Neural cell (in vitro differentiated cells): ENCODE measurements around the gene PPP6R1.

Experiments used
- CTCF ChIP-seq: fragments of 450-650 bp; IDR thresholded peaks from 2 replicates; pipeline ENCODE4 v1.5.1; 2014; ENCODE audit warnings: antibody characterized with exemption, mild to moderate bottlenecking, moderate library complexity; ENCODE audit not compliant: poor library complexity, severe bottlenecking
- EP300 ChIP-seq: fragments of 450-650 bp; conservative IDR thresholded peaks from 2 replicates; pipeline ENCODE4 v1.6.1; 2014; ENCODE audit warnings: antibody characterized with exemption, mild to moderate bottlenecking, moderate library complexity; ENCODE audit not compliant: poor library complexity, severe bottlenecking
- EZH2 ChIP-seq: fragments of 200-600, 300-800 bp; shearing (Covaris generic), sonication (generic); IDR thresholded peaks from 2 replicates; pipeline ENCODE4 v1.6.1; 2014; ENCODE audit warnings: antibody characterized with exemption, low read length, borderline replicate concordance, mild to moderate bottlenecking; ENCODE audit not compliant: insufficient read depth, poor library complexity, severe bottlenecking
- MXI1 ChIP-seq: fragments of 450-650 bp; conservative IDR thresholded peaks from 2 replicates; pipeline ENCODE4 v1.6.1; 2014; ENCODE audit warnings: antibody characterized with exemption, mild to moderate bottlenecking; ENCODE audit not compliant: poor library complexity, severe bottlenecking
- POLR2AphosphoS5 ChIP-seq: IDR thresholded peaks from 2 replicates; pipeline ENCODE4 v1.6.1; 2012
- RAD21 ChIP-seq: fragments of 450-650 bp; conservative IDR thresholded peaks from 2 replicates; pipeline ENCODE4 v1.6.1; 2014; ENCODE audit warnings: antibody characterized with exemption, mild to moderate bottlenecking, moderate library complexity
- REST ChIP-seq: IDR thresholded peaks from 2 replicates; pipeline ENCODE4 v1.6.1; 2012; ENCODE audit warnings: borderline replicate concordance
- SMC3 ChIP-seq: fragments of 450-650 bp; conservative IDR thresholded peaks from 2 replicates; pipeline ENCODE4 v1.6.1; 2014; ENCODE audit warnings: antibody characterized with exemption, mild to moderate bottlenecking, moderate library complexity; ENCODE audit not compliant: poor library complexity
- TAF1 ChIP-seq: IDR thresholded peaks from 2 replicates; pipeline ENCODE4 v1.6.1; 2012; ENCODE audit warnings: low read depth

- TF ChIP-seq POLR2AphosphoS5 (no peak), RAD21 (no peak), CTCF (no peak), EP300 (no peak), EZH2 (no peak), MXI1 (no peak), REST (no peak), TAF1 (no peak), SMC3 (no peak)
Measured at GRCh38 chr19:55251341-55252081, 7.3 kb downstream of the PPP6R1 start.
